ENCODE results near the gene ANG. TPM values are rescaled to one million over a fixed set of nuclear protein-coding genes. Genes with fewer than 3 reads are reported as not detected.
"Not testable (repeated sequence)": the region's sequence is repeated elsewhere in the genome, so short reads cannot be mapped to it uniquely, and the experiment has no call there.

ANG gene
- 4.4 and 5.7 TPM in 2 replicates for total RNA-seq (2021)
- percentile 47 among the genes with signal in this experiment for Bru-seq, nascent RNA
- percentile 55 among the genes with signal in this experiment for BruChase-seq, experiment 1, labeled RNA remaining after a 2-hour chase
- BruChase-seq, experiment 2, labeled RNA remaining after a 6-hour chase, result percentile 67 among the genes with signal in this experiment
- long read RNA-seq, transcript ANG-201 (2 exons, 1,222 nt), result major isoform, 7 of 7 reads
- long read RNA-seq, partial matches to known transcripts, result 0 of 7 reads
- long read RNA-seq, other reads (novel, unspliced or antisense), result 0 of 7 reads

- no peak for DNase-seq
- ChIA-PET POLR2A (ENCODE audit: unreplicated experiment) (no interaction called here), CTCF (interaction anchor here (0.6 kb wide), 1 partner anchor 900 kb away, joined by 3 read pairs; no protein-coding TSS in a partner anchor)
- Histone ChIP-seq H2AFZ (no peak within 1 kb of the TSS), H3K79me2 (ENCODE audit: low read depth) (no peaks in the 10 kb centered on the region), H3K36me3 (ENCODE audit: low read depth) (no peaks in the 10 kb centered on the region), H3K9me2 (ENCODE audit: insufficient read depth) (no peaks in the 10 kb centered on the region), H3K4me3 (no peak within 1 kb of the TSS), H3K4me1 (replicated peaks; ENCODE audit: insufficient read depth) (0 out of 2 replicates have a peak, but pooled peaks cover 5% of the 10 kb centered on the region), H3K4me2 (no peak within 1 kb of the TSS), H3F3A (ENCODE audit: insufficient read depth, low read depth) (peaks cover 24% of the 10 kb centered on the region; the same call in 1 of the 2 replicates), H3K9me3 (ENCODE audit: insufficient read depth, low read depth) (no peaks in the 10 kb centered on the region), H3K27me3 (ENCODE audit: insufficient read depth, low read depth) (no peaks in the 10 kb centered on the region), H3K27ac (no peak within 1 kb of the TSS), H4K20me1 (ENCODE audit: insufficient read depth) (no peaks in the 10 kb centered on the region)
- BruUV-seq (replicated peaks), result no TSS peak
- intact Hi-C loops (cut with micrococcal nuclease; ENCODE audit: unreplicated experiment), result no loop called here
- no peak for TF ChIP-seq CTCF (conservative IDR thresholded peaks at IDR 0.05)
- no peak for TF ChIP-seq EZH2 (IDR thresholded peaks at IDR 0.05; ENCODE audit: low read depth)
Measured at GRCh38 chr14:20688167-20688839, at the start of gene ANG. Gene ANG (plus strand): TSS chr14:20688764. CDS start chr14:20693565, 4,801 bp downstream.

GRCh38 chr14:20641591-20641990, 47.0 kb upstream of the ANG start, which contains the start of gene OR6S1:
Gene OR6S1 (minus strand): TSS chr14:20641691. CDS start chr14:20641691, 0 bp downstream.
- DNase-seq, result no peak
- Histone ChIP-seq H3K27ac (no peak within 1 kb of the TSS), H3K4me3 (no peak within 1 kb of the TSS), H3K36me3 (ENCODE audit: low read depth) (no peaks in the 10 kb centered on the region), H3K27me3 (ENCODE audit: insufficient read depth, low read depth) (no peaks in the 10 kb centered on the region), H3K79me2 (ENCODE audit: low read depth) (no peaks in the 10 kb centered on the region), H3K4me1 (replicated peaks; ENCODE audit: insufficient read depth) (no peaks in the 10 kb centered on the region), H3K4me2 (no peak within 1 kb of the TSS), H4K20me1 (ENCODE audit: insufficient read depth) (no peaks in the 10 kb centered on the region), H3K9me2 (ENCODE audit: insufficient read depth) (no peaks in the 10 kb centered on the region), H2AFZ (no peak within 1 kb of the TSS), H3K9me3 (ENCODE audit: insufficient read depth, low read depth) (no peaks in the 10 kb centered on the region), H3F3A (ENCODE audit: insufficient read depth, low read depth) (no peaks in the 10 kb centered on the region)
- no TSS peak for BruUV-seq (replicated peaks)
- ChIA-PET POLR2A (ENCODE audit: unreplicated experiment) (no interaction called here), CTCF (no interaction called here)
- intact Hi-C loops (cut with micrococcal nuclease; ENCODE audit: unreplicated experiment), result no loop called here
- no peak for TF ChIP-seq EZH2 (IDR thresholded peaks at IDR 0.05; ENCODE audit: low read depth)
- no peak for TF ChIP-seq CTCF (conservative IDR thresholded peaks at IDR 0.05)

- Histone ChIP-seq H3K4me3 (no peak overlapping the region), H3K4me2 (no peak overlapping the region), H3K27ac (no peak overlapping the region), H3K4me1 (replicated peaks; ENCODE audit: insufficient read depth) (no peaks in the 10 kb centered on the region), H3K36me3 (ENCODE audit: low read depth) (no peaks in the 10 kb centered on the region), H3F3A (ENCODE audit: insufficient read depth, low read depth) (no peaks in the 10 kb centered on the region), H3K9me2 (ENCODE audit: insufficient read depth) (no peaks in the 10 kb centered on the region), H3K9me3 (ENCODE audit: insufficient read depth, low read depth) (no peaks in the 10 kb centered on the region), H3K27me3 (ENCODE audit: insufficient read depth, low read depth) (no peaks in the 10 kb centered on the region), H4K20me1 (ENCODE audit: insufficient read depth) (no peaks in the 10 kb centered on the region), H2AFZ (no peak overlapping the region), H3K79me2 (ENCODE audit: low read depth) (no peaks in the 10 kb centered on the region)
- intact Hi-C loops (cut with micrococcal nuclease; ENCODE audit: unreplicated experiment), result no loop called here
- no peak for TF ChIP-seq CTCF (conservative IDR thresholded peaks at IDR 0.05)
- ChIA-PET CTCF (no interaction called here), POLR2A (ENCODE audit: unreplicated experiment) (no interaction called here)
- BruUV-seq (replicated peaks), result no TSS peak
- no peak for DNase-seq
Measured at GRCh38 chr14:20642182-20642581, 46.4 kb upstream of the ANG start.

GRCh38 chr14:20642755-20643154, 45.8 kb upstream of the ANG start:
- H3K9me3 ChIP-seq (ENCODE audit: insufficient read depth, low read depth); H4K20me1 ChIP-seq (ENCODE audit: insufficient read depth); H3K27me3 ChIP-seq (ENCODE audit: insufficient read depth, low read depth); H2AFZ ChIP-seq; H3K36me3 ChIP-seq (ENCODE audit: low read depth); intact Hi-C loops (cut with micrococcal nuclease; ENCODE audit: unreplicated experiment); H3F3A ChIP-seq (ENCODE audit: insufficient read depth, low read depth); BruUV-seq (replicated peaks); H3K4me2 ChIP-seq; H3K27ac ChIP-seq; CTCF ChIA-PET; POLR2A ChIA-PET (ENCODE audit: unreplicated experiment); H3K4me3 ChIP-seq; H3K9me2 ChIP-seq (ENCODE audit: insufficient read depth); DNase-seq; H3K79me2 ChIP-seq (ENCODE audit: low read depth); H3K4me1 ChIP-seq (replicated peaks; ENCODE audit: insufficient read depth): not testable (repeated sequence)

Measured in PC-9 (cell line).